ENCODE results near the gene ZNG1A. TPM values are rescaled to one million over a fixed set of nuclear protein-coding genes. Genes with fewer than 3 reads are reported as not detected.

Gene ZNG1A
- 24.2 to 25.9 TPM (median 24.6 TPM) in 5 replicates for total RNA-seq (2022; extraction: Qiagen RNA extraction)

GRCh38 chr9:178970-179383, at the start of gene ZNG1A:
Gene ZNG1A (minus strand): TSS chr9:179056. CDS start chr9:178969, 87 bp downstream.

DNA sequence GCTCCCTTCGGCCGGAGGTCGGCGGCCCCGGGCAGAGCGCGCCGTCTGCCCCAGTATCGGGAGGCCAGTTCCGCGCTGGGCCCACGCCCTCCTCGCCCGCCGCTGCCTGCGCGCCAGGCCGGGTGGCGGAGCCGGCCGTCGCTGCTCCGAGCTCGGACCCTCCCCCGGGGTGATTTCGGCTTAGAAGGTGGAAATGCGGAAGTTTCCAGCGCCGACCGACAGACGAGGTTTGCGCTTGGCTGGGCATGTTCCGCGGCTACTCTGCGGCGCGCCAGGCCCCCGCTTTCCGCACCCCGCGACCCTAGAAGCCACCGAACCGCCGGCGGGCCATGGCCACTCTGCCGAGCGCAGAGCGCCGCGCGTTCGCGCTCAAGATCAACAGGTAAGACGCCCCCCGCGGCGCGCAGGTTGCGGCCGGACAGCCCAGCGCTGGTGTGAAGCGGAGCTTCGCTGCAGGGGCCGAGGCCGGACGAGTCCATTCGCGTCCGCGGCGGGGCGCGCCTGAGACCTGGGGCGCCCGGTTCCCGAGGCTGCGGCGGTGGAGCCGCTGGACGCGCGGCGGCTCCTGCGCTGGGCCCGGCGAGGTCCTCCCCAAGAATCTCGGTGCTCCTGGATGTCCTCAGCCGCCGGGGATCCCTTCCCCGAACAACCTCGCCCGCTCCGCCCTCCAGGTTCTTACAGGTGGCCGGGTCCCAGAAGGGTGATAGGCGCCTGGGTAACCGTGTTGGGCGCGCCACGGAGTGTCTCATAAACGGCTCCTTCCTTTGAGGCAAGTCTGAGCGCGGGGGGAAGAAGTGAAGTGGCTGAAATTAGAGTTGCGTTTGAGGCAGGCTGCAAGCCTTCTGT, 36.0 kb upstream of the ZNG1A start, which contains the start of gene DOCK8:
DOCK8 (plus strand) TSS at position 218 of the 846 bp plus-strand sequence; CDS start at position 330, 112 bp downstream.

DNA sequence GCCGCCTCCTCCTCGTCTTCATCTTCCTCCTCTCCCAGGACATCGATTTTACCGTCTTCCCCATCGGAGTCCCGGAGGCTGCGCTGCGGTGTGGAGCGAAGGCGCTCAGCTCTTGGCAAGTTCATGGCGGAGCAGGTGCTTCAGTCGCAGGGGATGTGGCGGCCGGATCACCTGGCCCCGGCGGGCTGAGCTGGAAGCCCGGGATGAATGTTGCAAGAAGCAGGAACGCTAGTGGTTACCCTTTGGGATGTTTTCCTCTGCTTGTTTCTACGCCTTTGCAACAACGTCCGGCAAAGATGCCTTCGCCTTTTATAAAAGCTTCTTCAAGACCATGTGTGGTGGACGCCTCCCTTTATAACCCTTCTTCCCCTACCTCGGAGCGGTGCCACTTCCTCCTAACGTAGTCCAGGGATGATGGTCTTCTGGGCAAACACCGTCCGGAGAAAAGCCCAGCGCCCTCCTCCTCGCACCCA, 60.8 kb downstream of the ZNG1A start, which contains the start of gene FOXD4:
FOXD4 (minus strand) TSS at position 423 of the 473 bp plus-strand sequence; CDS start at position 125, 298 bp downstream.

Other genes with a start within 250 kb of the ZNG1A start
- gene WASHC1, start 149.6 kb downstream of the ZNG1A start, total RNA-seq (2022; extraction: Qiagen RNA extraction): 6.9 to 12.3 TPM (median 11.2 TPM) in 5 replicates
- gene FOXD4, start 60.6 kb downstream of the ZNG1A start, total RNA-seq (2022; extraction: Qiagen RNA extraction): 0.13 to 0.57 TPM (median 0.37 TPM) in 5 replicates
- gene DOCK8, start 35.8 kb upstream of the ZNG1A start, total RNA-seq (2022; extraction: Qiagen RNA extraction): 0.29 to 0.71 TPM (median 0.51 TPM) in 5 replicates